ENCODE data around the gene TCEAL5.

Gene TCEAL5

GRCh38 chrX:103258275-103258674 lies 18.3 kb downstream of the TCEAL5 start:
- Histone ChIP-seq H3K36me3 (ENCODE audit: control insufficient read depth, insufficient read depth, low read length) (no peaks in the 10 kb centered on the region; the same call in 1 of the 2 replicates), H3K27ac (ENCODE audit: low read length) (no peak overlapping the region), H3K4me1 (ENCODE audit: control insufficient read depth, insufficient read depth, low read length) (no peaks in the 10 kb centered on the region)

GRCh38 chrX:103256651-103257050 lies 19.9 kb downstream of the TCEAL5 start:
- no peak for DNase-seq (ENCODE audit: low read depth, low spot score)
- H3K27ac ChIP-seq (ENCODE audit: low read length) = no peak overlapping the region
- H3K27me3 ChIP-seq (ENCODE audit: control insufficient read depth, insufficient read depth, low read length) = no peaks in the 10 kb centered on the region
- no peak overlapping the region for H3K4me3 ChIP-seq (ENCODE audit: low read length)
- no peaks in the 10 kb centered on the region for H3K9me3 ChIP-seq (ENCODE audit: control insufficient read depth, insufficient read depth, low read length)
- peaks cover 5% of the 10 kb centered on the region; the same call in 1 of the 2 replicates for H3K36me3 ChIP-seq (ENCODE audit: control insufficient read depth, insufficient read depth, low read length)
- H3K4me1 ChIP-seq (ENCODE audit: control insufficient read depth, insufficient read depth, low read length) = no peaks in the 10 kb centered on the region; the same call in 1 of the 2 replicates

More at GRCh38 chrX:103258275-103258674, 18.3 kb downstream of the TCEAL5 start:
- no peaks in the 10 kb centered on the region for H3K9me3 ChIP-seq (ENCODE audit: control insufficient read depth, insufficient read depth, low read length)
- no peaks in the 10 kb centered on the region for H3K27me3 ChIP-seq (ENCODE audit: control insufficient read depth, insufficient read depth, low read length)
- no peak overlapping the region for H3K4me3 ChIP-seq (ENCODE audit: low read length)
- no peak for DNase-seq (ENCODE audit: low read depth, low spot score)

- peaks cover 5% of the 10 kb centered on the region; the same call in 1 of the 2 replicates for H3K36me3 ChIP-seq (ENCODE audit: control insufficient read depth, insufficient read depth, low read length)
- H3K4me3 ChIP-seq (ENCODE audit: low read length) = peak within 1 kb of the TSS; percentile 85; the same call in 1 of the 2 replicates
- WGBS (ENCODE audit: insufficient coverage, insufficient read length) = no CpG with 5 or more reads among the region's 22 CpGs
- H3K27ac ChIP-seq (ENCODE audit: low read length) = no peak within 1 kb of the TSS
- H3K27me3 ChIP-seq (ENCODE audit: control insufficient read depth, insufficient read depth, low read length) = no peaks in the 10 kb centered on the region
- no peaks in the 10 kb centered on the region for H3K9me3 ChIP-seq (ENCODE audit: control insufficient read depth, insufficient read depth, low read length)
- H3K4me1 ChIP-seq (ENCODE audit: control insufficient read depth, insufficient read depth, low read length) = no peaks in the 10 kb centered on the region; the same call in 1 of the 2 replicates
- DNase-seq (ENCODE audit: low read depth, low spot score) = peak; percentile 48
Observed at GRCh38 chrX:103254921-103255493, 21.5 kb downstream of the TCEAL5 start, which contains the start of gene TCEAL8. Gene TCEAL8 (minus strand): TSS chrX:103255155. CDS start chrX:103253979, 1,176 bp downstream.

GRCh38 chrX:103254171-103254824 lies 22.3 kb downstream of the TCEAL5 start:
- Histone ChIP-seq H3K27ac (ENCODE audit: low read length) (no peak overlapping the region), H3K27me3 (ENCODE audit: control insufficient read depth, insufficient read depth, low read length) (no peaks in the 10 kb centered on the region), H3K9me3 (ENCODE audit: control insufficient read depth, insufficient read depth, low read length) (no peaks in the 10 kb centered on the region), H3K4me1 (ENCODE audit: control insufficient read depth, insufficient read depth, low read length) (no peaks in the 10 kb centered on the region; the same call in 1 of the 2 replicates), H3K36me3 (ENCODE audit: control insufficient read depth, insufficient read depth, low read length) (peaks cover 5% of the 10 kb centered on the region; the same call in 1 of the 2 replicates), H3K4me3 (ENCODE audit: low read length) (peak overlapping the region; percentile 85; the same call in 1 of the 2 replicates)
- DNase-seq (ENCODE audit: low read depth, low spot score) = peak; percentile 52
- no CpG with 5 or more reads among the region's 22 CpGs for WGBS (ENCODE audit: insufficient coverage, insufficient read length)

- no peak overlapping the region for H3K27ac ChIP-seq (ENCODE audit: low read length)
- peak overlapping the region; percentile 85; the same call in 1 of the 2 replicates for H3K4me3 ChIP-seq (ENCODE audit: low read length)
- no peaks in the 10 kb centered on the region for H3K9me3 ChIP-seq (ENCODE audit: control insufficient read depth, insufficient read depth, low read length)
- H3K27me3 ChIP-seq (ENCODE audit: control insufficient read depth, insufficient read depth, low read length) = no peaks in the 10 kb centered on the region
- WGBS (ENCODE audit: insufficient coverage, insufficient read length) = no CpG with 5 or more reads among the region's 8 CpGs
- H3K36me3 ChIP-seq (ENCODE audit: control insufficient read depth, insufficient read depth, low read length) = peaks cover 5% of the 10 kb centered on the region; the same call in 1 of the 2 replicates
- no peaks in the 10 kb centered on the region; the same call in 1 of the 2 replicates for H3K4me1 ChIP-seq (ENCODE audit: control insufficient read depth, insufficient read depth, low read length)
- no peak for DNase-seq (ENCODE audit: low read depth, low spot score)
Observed at GRCh38 chrX:103253608-103254007, 22.9 kb downstream of the TCEAL5 start.

- H3K4me1 ChIP-seq (ENCODE audit: control insufficient read depth, insufficient read depth, low read length) = no peaks in the 10 kb centered on the region; the same call in 1 of the 2 replicates
- no peak overlapping the region for H3K4me3 ChIP-seq (ENCODE audit: low read length)
- no CpG with 5 or more reads among the region's 5 CpGs for WGBS (ENCODE audit: insufficient coverage, insufficient read length)
- H3K9me3 ChIP-seq (ENCODE audit: control insufficient read depth, insufficient read depth, low read length) = no peaks in the 10 kb centered on the region
- no peak for DNase-seq (ENCODE audit: low read depth, low spot score)
- no peaks in the 10 kb centered on the region for H3K27me3 ChIP-seq (ENCODE audit: control insufficient read depth, insufficient read depth, low read length)
- no peak overlapping the region for H3K27ac ChIP-seq (ENCODE audit: low read length)
- peaks cover 5% of the 10 kb centered on the region; the same call in 1 of the 2 replicates for H3K36me3 ChIP-seq (ENCODE audit: control insufficient read depth, insufficient read depth, low read length)
Observed at GRCh38 chrX:103250977-103251376, 25.6 kb downstream of the TCEAL5 start.

- Histone ChIP-seq H3K36me3 (ENCODE audit: control insufficient read depth, insufficient read depth, low read length) (peaks cover 5% of the 10 kb centered on the region; the same call in 1 of the 2 replicates), H3K4me3 (ENCODE audit: low read length) (no peak overlapping the region)
- WGBS (ENCODE audit: insufficient coverage, insufficient read length) = no CpG with 5 or more reads among the region's 1 CpG
Observed at GRCh38 chrX:103249805-103250204, 26.7 kb downstream of the TCEAL5 start.

GRCh38 chrX:103248553-103248952 lies 28.0 kb downstream of the TCEAL5 start:
- Histone ChIP-seq H3K36me3 (ENCODE audit: control insufficient read depth, insufficient read depth, low read length) (peaks cover 5% of the 10 kb centered on the region; the same call in 1 of the 2 replicates), H3K4me3 (ENCODE audit: low read length) (no peak overlapping the region), H3K27me3 (ENCODE audit: control insufficient read depth, insufficient read depth, low read length) (no peaks in the 10 kb centered on the region), H3K4me1 (ENCODE audit: control insufficient read depth, insufficient read depth, low read length) (no peaks in the 10 kb centered on the region; the same call in 1 of the 2 replicates), H3K27ac (ENCODE audit: low read length) (no peak overlapping the region), H3K9me3 (ENCODE audit: control insufficient read depth, insufficient read depth, low read length) (no peaks in the 10 kb centered on the region)
- no peak for DNase-seq (ENCODE audit: low read depth, low spot score)

More at GRCh38 chrX:103249805-103250204, 26.7 kb downstream of the TCEAL5 start:
- Histone ChIP-seq H3K27ac (ENCODE audit: low read length) (no peak overlapping the region), H3K9me3 (ENCODE audit: control insufficient read depth, insufficient read depth, low read length) (no peaks in the 10 kb centered on the region), H3K4me1 (ENCODE audit: control insufficient read depth, insufficient read depth, low read length) (no peaks in the 10 kb centered on the region; the same call in 1 of the 2 replicates), H3K27me3 (ENCODE audit: control insufficient read depth, insufficient read depth, low read length) (no peaks in the 10 kb centered on the region)
- DNase-seq (ENCODE audit: low read depth, low spot score) = no peak

- Histone ChIP-seq H3K36me3 (ENCODE audit: control insufficient read depth, insufficient read depth, low read length) (no peaks in the 10 kb centered on the region), H3K9me3 (ENCODE audit: control insufficient read depth, insufficient read depth, low read length) (no peaks in the 10 kb centered on the region)
- DNase-seq (ENCODE audit: low read depth, low spot score) = no peak
Observed at GRCh38 chrX:103240155-103240554, 36.4 kb downstream of the TCEAL5 start.

GRCh38 chrX:103236296-103236695 lies 40.3 kb downstream of the TCEAL5 start:
- WGBS (ENCODE audit: insufficient coverage, insufficient read length) = no CpG with 5 or more reads among the region's 1 CpG
- no peaks in the 10 kb centered on the region for H3K4me1 ChIP-seq (ENCODE audit: control insufficient read depth, insufficient read depth, low read length)
- H3K4me3 ChIP-seq (ENCODE audit: low read length) = no peak overlapping the region
- no peaks in the 10 kb centered on the region for H3K36me3 ChIP-seq (ENCODE audit: control insufficient read depth, insufficient read depth, low read length)
- H3K27me3 ChIP-seq (ENCODE audit: control insufficient read depth, insufficient read depth, low read length) = no peaks in the 10 kb centered on the region
- DNase-seq (ENCODE audit: low read depth, low spot score) = no peak
- no peak overlapping the region for H3K27ac ChIP-seq (ENCODE audit: low read length)
- no peaks in the 10 kb centered on the region for H3K9me3 ChIP-seq (ENCODE audit: control insufficient read depth, insufficient read depth, low read length)

More at GRCh38 chrX:103240155-103240554, 36.4 kb downstream of the TCEAL5 start:
- no peak overlapping the region for H3K4me3 ChIP-seq (ENCODE audit: low read length)
- H3K4me1 ChIP-seq (ENCODE audit: control insufficient read depth, insufficient read depth, low read length) = no peaks in the 10 kb centered on the region
- H3K27me3 ChIP-seq (ENCODE audit: control insufficient read depth, insufficient read depth, low read length) = no peaks in the 10 kb centered on the region
- H3K27ac ChIP-seq (ENCODE audit: low read length) = no peak overlapping the region
